DOHH2 (cell line): ENCODE data around the gene A4GNT.

Experiments
- EZH2phosphoT487 ChIP-seq: fragments of 200-600 bp; sonication (generic); IDR thresholded peaks from 2 replicates; pipeline ENCODE4 v1.6.1; 2017; ENCODE audit warnings: borderline replicate concordance, mild to moderate bottlenecking, antibody characterized with exemption, low read length, moderate library complexity, mixed read lengths
- TF ChIP-seq, protein P1 (sequence below): fragments of 200-600 bp; sonication (generic); IDR thresholded peaks from one replicate; pipeline ENCODE4 v1.5.1; 2014; ENCODE audit warnings: antibody characterized with exemption, mild to moderate bottlenecking, low read depth, low read length; ENCODE audit not compliant: poor library complexity, severe bottlenecking

DNA sequence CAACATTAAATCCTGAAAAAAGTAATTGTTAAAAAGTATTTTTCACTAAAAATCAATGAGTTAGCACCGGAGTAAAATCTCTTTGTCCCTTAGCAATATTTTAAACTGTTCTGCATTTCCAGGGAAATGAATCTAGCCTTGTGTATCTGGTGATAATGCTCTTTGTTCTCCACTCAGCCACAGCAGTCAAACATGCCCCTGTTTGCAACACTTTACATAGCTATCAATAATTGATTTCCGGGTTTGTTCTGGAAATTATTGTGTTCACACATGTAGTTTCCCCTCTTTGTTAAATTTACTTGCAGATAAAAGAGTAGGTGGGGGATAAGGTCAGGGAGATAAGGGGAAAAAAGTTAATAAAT, 3.6 kb upstream of the A4GNT start:
- TF ChIP-seq, protein P1, sequence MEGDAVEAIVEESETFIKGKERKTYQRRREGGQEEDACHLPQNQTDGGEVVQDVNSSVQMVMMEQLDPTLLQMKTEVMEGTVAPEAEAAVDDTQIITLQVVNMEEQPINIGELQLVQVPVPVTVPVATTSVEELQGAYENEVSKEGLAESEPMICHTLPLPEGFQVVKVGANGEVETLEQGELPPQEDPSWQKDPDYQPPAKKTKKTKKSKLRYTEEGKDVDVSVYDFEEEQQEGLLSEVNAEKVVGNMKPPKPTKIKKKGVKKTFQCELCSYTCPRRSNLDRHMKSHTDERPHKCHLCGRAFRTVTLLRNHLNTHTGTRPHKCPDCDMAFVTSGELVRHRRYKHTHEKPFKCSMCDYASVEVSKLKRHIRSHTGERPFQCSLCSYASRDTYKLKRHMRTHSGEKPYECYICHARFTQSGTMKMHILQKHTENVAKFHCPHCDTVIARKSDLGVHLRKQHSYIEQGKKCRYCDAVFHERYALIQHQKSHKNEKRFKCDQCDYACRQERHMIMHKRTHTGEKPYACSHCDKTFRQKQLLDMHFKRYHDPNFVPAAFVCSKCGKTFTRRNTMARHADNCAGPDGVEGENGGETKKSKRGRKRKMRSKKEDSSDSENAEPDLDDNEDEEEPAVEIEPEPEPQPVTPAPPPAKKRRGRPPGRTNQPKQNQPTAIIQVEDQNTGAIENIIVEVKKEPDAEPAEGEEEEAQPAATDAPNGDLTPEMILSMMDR = no peak
- no peak for TF ChIP-seq EZH2phosphoT487
